Transverse colon (tissue), 3 donors: ENCODE measurements around the gene KCNT1.

ENCODE experiments used
- CTCF ChIP-seq, 5 experiments: fragments of 200-600 bp in 3 of 5; fragments of 450-650 bp in 2 of 5; sonication (generic) in 3 of 5; IDR thresholded peaks; 1 replicate in 2 of 5; 2 replicates in 3 of 5; pipeline ENCODE4 v1.5.1; 2016 to 2017; ENCODE audit warnings: antibody characterized with exemption in 5 of 5, inconsistent platforms in 3 of 5, mild to moderate bottlenecking in 2 of 5, moderate library complexity in 1 of 5
- POLR2A ChIP-seq: fragments of 450-650 bp; IDR thresholded peaks from one replicate; pipeline ENCODE4 v1.6.1; 2016; ENCODE audit warnings: antibody characterized with exemption, mild to moderate bottlenecking, moderate library complexity

GRCh38 chr9:135786146-135786690 is 84.2 kb downstream of the KCNT1 start:
- TF ChIP-seq CTCF (IDR thresholded peaks at IDR 0.05) (no peak), POLR2A (no peak)
